HG02852 (cell line): Measurements from ENCODE around the gene CD276.
"Not testable (repeated sequence)": the region's sequence is repeated elsewhere in the genome, so short reads cannot be mapped to it uniquely, and the experiment has no call there.

ENCODE experiments used
- ATAC-seq: cut with Tn5 transposase; IDR thresholded peaks from one replicate; pipeline ENCODE4 v1.9.1; 2021; ENCODE audit warnings: mild to moderate bottlenecking, moderate library complexity; ENCODE audit not compliant: unreplicated experiment

CD276 gene

GRCh38 chr15:73683777-73684580 is at the start of gene CD276:
TSS of gene CD276 (plus strand) at chr15:73684383. CDS start at chr15:73699640, 15,257 bp downstream.
- no peak for ATAC-seq

- ATAC-seq: no peak
These were observed 46.7 kb upstream of the CD276 start for GRCh38 chr15:73637527-73637926.

GRCh38 chr15:73639464-73639863 is 44.7 kb upstream of the CD276 start:
- ATAC-seq: not testable (repeated sequence)

GRCh38 chr15:73647259-73648013 is 36.7 kb upstream of the CD276 start:
- no peak for ATAC-seq

- ATAC-seq: no peak
These were observed 36.2 kb upstream of the CD276 start for GRCh38 chr15:73648014-73648295.

GRCh38 chr15:73650416-73651126 is 33.6 kb upstream of the CD276 start:
- ATAC-seq: no peak

GRCh38 chr15:73654659-73655058 is 29.5 kb upstream of the CD276 start:
- ATAC-seq: no peak

- ATAC-seq: no peak
These were observed 28.5 kb upstream of the CD276 start for GRCh38 chr15:73655724-73656123.

GRCh38 chr15:73658645-73659044 is 25.5 kb upstream of the CD276 start:
- no peak for ATAC-seq

- ATAC-seq: no peak
These were observed 23.7 kb upstream of the CD276 start for GRCh38 chr15:73660455-73660854.

- ATAC-seq: no peak
These were observed 9.6 kb upstream of the CD276 start for GRCh38 chr15:73674587-73674986.

GRCh38 chr15:73677146-73677607 is 7.0 kb upstream of the CD276 start:
- no peak for ATAC-seq

- ATAC-seq: no peak
These were observed 6.5 kb upstream of the CD276 start for GRCh38 chr15:73677733-73678132.

GRCh38 chr15:73678498-73678897 is 5.7 kb upstream of the CD276 start:
- ATAC-seq: no peak

GRCh38 chr15:73679180-73679579 is 5.0 kb upstream of the CD276 start:
- ATAC-seq: no peak

- no peak for ATAC-seq
These were observed 4.2 kb upstream of the CD276 start for GRCh38 chr15:73679964-73680363.

GRCh38 chr15:73680549-73680948 is 3.6 kb upstream of the CD276 start:
- ATAC-seq: no peak

- no peak for ATAC-seq
These were observed 3.1 kb upstream of the CD276 start for GRCh38 chr15:73681063-73681462.

GRCh38 chr15:73681856-73682599 is 2.2 kb upstream of the CD276 start:
- no peak for ATAC-seq

- ATAC-seq: no peak
These were observed 1.5 kb upstream of the CD276 start for GRCh38 chr15:73682600-73683090.

GRCh38 chr15:73683257-73683776 is 866 bp upstream of the CD276 start:
- ATAC-seq: no peak
